ENCODE data around the gene ADGRA1. TPM values are rescaled to one million over a fixed set of nuclear protein-coding genes. Genes with fewer than 3 reads are reported as not detected.

ADGRA1 gene
- total and polyA plus RNA-seq, 10 of the 15 experiments (the other 5 are each of a cell fraction or from before 2014, with no cell fraction given), result not detected

- no peak for DNase-seq (ENCODE audit: low read depth, low spot score)
- WGBS (ENCODE audit: insufficient coverage, insufficient replicate concordance, low lambda C conversion rate, missing lambda C conversion rate), result 19% methylated on average over 4 of the region's 4 CpGs
- FAIRE-seq, result no peak
- Histone ChIP-seq H4K20me1 (ENCODE audit: control insufficient read depth, insufficient read depth) (no peaks in the 10 kb centered on the region), H3K27ac (ENCODE audit: control insufficient read depth, insufficient read depth) (no peak overlapping the region), H3K4me1 (ENCODE audit: control insufficient read depth, insufficient read depth, low read length) (no peaks in the 10 kb centered on the region), H3K36me3 (ENCODE audit: control insufficient read depth in 2 of 2, insufficient read depth in 2 of 2, low read length in 1 of 2) (no peaks in the 10 kb centered on the region), H3K27me3 (replicated peaks in 1 of 2; ENCODE audit: control insufficient read depth in 2 of 2, insufficient read depth in 2 of 2, low read length in 1 of 2) (no peaks in the 10 kb centered on the region), H3K9ac (ENCODE audit: control insufficient read depth, insufficient read depth, low read length) (no peak overlapping the region), H3K79me2 (ENCODE audit: control insufficient read depth, insufficient read depth, low read length) (no peaks in the 10 kb centered on the region), H2AFZ (ENCODE audit: control insufficient read depth, low read depth, low read length) (no peak overlapping the region), H3K9me3 (replicated peaks; ENCODE audit: control insufficient read depth, insufficient read depth, low read length) (no peaks in the 10 kb centered on the region; the same call in 2 of the 3 replicates), H3K4me2 (ENCODE audit: control insufficient read depth, insufficient read depth) (no peak overlapping the region), H3K4me3 (no peak overlapping the region)
- TF ChIP-seq YBX1 (IDR thresholded peaks at IDR 0.05) (no peak), IKZF2 (IDR thresholded peaks at IDR 0.05) (no peak), TAF1 (IDR thresholded peaks at IDR 0.05; ENCODE audit: borderline replicate concordance, low read depth, low read length) (no peak)
- TF ChIP-seq, protein P1, sequence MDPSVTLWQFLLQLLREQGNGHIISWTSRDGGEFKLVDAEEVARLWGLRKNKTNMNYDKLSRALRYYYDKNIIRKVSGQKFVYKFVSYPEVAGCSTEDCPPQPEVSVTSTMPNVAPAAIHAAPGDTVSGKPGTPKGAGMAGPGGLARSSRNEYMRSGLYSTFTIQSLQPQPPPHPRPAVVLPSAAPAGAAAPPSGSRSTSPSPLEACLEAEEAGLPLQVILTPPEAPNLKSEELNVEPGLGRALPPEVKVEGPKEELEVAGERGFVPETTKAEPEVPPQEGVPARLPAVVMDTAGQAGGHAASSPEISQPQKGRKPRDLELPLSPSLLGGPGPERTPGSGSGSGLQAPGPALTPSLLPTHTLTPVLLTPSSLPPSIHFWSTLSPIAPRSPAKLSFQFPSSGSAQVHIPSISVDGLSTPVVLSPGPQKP (IDR thresholded peaks at IDR 0.05; ENCODE audit: low read depth, low read length), result no peak
- ChIA-PET POLR2A (no interaction called here), CTCF (no interaction called here), RAD21 (ENCODE audit: unreplicated experiment) (no interaction called here), SMC1A (ENCODE audit: uncharacterized antibody, unreplicated experiment) (no interaction called here)
- intact Hi-C loops (cut with micrococcal nuclease; ENCODE audit: unreplicated experiment) (no loop called here), in situ Hi-C loops (cut with MboI) (no loop called here)
- ATAC-seq, result no peak
- BruUV-seq (replicated peaks), result no TSS peak
These were observed 88.8 kb downstream of the ADGRA1 start for GRCh38 chr10:133176546-133176945.

- Histone ChIP-seq H3K9me3 (replicated peaks; ENCODE audit: control insufficient read depth, insufficient read depth, low read length) (no peaks in the 10 kb centered on the region; the same call in 2 of the 3 replicates), H3K79me2 (ENCODE audit: control insufficient read depth, insufficient read depth, low read length) (no peaks in the 10 kb centered on the region), H3K36me3 (ENCODE audit: control insufficient read depth in 2 of 2, insufficient read depth in 2 of 2, low read length in 1 of 2) (no peaks in the 10 kb centered on the region), H3K4me3 (no peak overlapping the region), H3K27ac (ENCODE audit: control insufficient read depth, insufficient read depth) (no peak overlapping the region), H3K4me2 (ENCODE audit: control insufficient read depth, insufficient read depth) (no peak overlapping the region), H3K27me3 (replicated peaks in 1 of 2; ENCODE audit: control insufficient read depth in 2 of 2, insufficient read depth in 2 of 2, low read length in 1 of 2) (no peaks in the 10 kb centered on the region), H4K20me1 (ENCODE audit: control insufficient read depth, insufficient read depth) (no peaks in the 10 kb centered on the region), H3K9ac (ENCODE audit: control insufficient read depth, insufficient read depth, low read length) (no peak overlapping the region), H2AFZ (ENCODE audit: control insufficient read depth, low read depth, low read length) (no peak overlapping the region), H3K4me1 (ENCODE audit: control insufficient read depth, insufficient read depth, low read length) (no peaks in the 10 kb centered on the region)
- ChIA-PET CTCF (no interaction called here), SMC1A (ENCODE audit: uncharacterized antibody, unreplicated experiment) (no interaction called here), RAD21 (ENCODE audit: unreplicated experiment) (no interaction called here), POLR2A (no interaction called here)
- WGBS (ENCODE audit: insufficient coverage, insufficient replicate concordance, low lambda C conversion rate, missing lambda C conversion rate), result 40% methylated on average over 12 of the region's 12 CpGs
- no TSS peak for BruUV-seq (replicated peaks)
- TF ChIP-seq NFYA (IDR thresholded peaks at IDR 0.05; ENCODE audit: borderline replicate concordance, low read depth, low read length), result no peak
- no peak for TF ChIP-seq BRCA1 (IDR thresholded peaks at IDR 0.05; ENCODE audit: low read depth, low read length)
- TF ChIP-seq SPI1 (IDR thresholded peaks at IDR 0.05; ENCODE audit: borderline replicate concordance, insufficient read depth, low read depth, low read length), result no peak
- TF ChIP-seq RELA (IDR thresholded peaks at IDR 0.05; ENCODE audit: borderline replicate concordance, partially characterized antibody), result no peak
- TF ChIP-seq CHD2 (IDR thresholded peaks at IDR 0.05; ENCODE audit: borderline replicate concordance, low read depth, low read length), result no peak
- no peak for TF ChIP-seq USF1 (IDR thresholded peaks at IDR 0.05; ENCODE audit: borderline replicate concordance, extremely low read length, insufficient read depth, low read depth, low read length)
- in situ Hi-C loops (cut with MboI), result no loop called here
- intact Hi-C loops (cut with micrococcal nuclease; ENCODE audit: unreplicated experiment), result no loop called here
- ATAC-seq (no peak), FAIRE-seq (no peak), DNase-seq (ENCODE audit: low read depth, low spot score) (no peak)
These were observed 89.8 kb downstream of the ADGRA1 start for GRCh38 chr10:133177380-133178157.
